ENCODE results near the gene KLB.

Gene KLB

DNA sequence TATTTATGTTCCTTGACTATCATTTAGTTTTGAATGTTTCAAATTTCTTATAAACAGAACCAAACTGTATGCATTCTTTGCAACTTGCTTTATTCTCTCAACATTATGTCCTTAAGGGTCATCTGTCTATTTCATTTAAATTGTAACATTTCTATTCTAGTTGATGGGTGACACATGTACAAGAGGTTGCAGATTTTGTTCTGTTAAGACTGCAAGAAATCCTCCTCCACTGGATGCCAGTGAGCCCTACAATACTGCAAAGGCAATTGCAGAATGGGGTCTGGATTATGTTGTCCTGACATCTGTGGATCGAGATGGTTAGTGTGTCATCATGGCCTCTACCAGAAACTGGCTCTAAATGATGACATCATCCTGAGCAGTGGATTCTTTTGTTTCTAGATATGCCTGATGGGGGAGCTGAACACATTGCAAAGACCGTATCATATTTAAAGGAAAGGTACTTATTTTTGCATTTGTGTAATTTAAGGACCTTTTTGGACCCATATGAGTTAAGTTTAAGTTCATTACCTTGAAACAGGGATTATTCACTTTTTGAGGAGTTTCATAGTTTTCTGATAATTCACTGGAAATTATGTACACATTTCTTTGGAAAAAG, 58.3 kb downstream of the KLB start:
- DNase-seq (ENCODE audit: low read depth): no peak

DNA sequence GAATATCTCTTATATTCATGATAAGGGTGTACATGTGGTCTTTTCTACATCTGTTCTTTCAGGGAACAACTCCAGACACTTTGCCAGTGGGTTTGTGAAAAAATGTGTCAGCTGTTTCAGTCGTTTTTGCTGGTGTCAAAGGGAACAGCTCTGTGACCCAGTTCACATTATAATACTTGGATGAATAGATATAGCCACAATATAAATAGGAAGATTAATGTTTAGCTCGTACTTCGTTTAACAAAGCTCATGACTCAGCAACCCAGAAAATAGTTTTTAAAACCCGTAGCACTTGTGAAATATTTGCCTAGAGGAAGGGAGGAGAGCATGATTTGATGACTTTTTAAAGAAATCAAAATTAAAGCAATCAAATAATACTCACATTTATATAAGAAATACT, 60.0 kb downstream of the KLB start:
- DNase-seq (ENCODE audit: low read depth): no peak

DNA sequence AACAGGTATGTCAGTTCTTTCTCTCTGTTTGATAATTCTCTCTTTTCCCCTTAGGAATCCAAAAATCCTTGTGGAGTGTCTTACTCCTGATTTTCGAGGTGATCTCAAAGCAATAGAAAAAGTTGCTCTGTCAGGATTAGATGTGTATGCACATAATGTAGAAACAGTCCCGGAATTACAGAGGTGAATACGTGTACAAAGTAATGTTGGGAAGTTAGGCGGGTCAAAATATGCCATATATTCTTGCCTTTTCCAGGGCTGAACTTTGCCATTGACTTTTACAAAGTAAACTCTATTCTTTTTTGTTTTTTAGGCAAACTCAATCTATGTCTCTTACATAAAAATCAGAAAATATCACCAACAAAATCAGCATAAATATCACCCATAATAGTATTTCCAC, 60.7 kb downstream of the KLB start:
- no peak for DNase-seq (ENCODE audit: low read depth)

DNA sequence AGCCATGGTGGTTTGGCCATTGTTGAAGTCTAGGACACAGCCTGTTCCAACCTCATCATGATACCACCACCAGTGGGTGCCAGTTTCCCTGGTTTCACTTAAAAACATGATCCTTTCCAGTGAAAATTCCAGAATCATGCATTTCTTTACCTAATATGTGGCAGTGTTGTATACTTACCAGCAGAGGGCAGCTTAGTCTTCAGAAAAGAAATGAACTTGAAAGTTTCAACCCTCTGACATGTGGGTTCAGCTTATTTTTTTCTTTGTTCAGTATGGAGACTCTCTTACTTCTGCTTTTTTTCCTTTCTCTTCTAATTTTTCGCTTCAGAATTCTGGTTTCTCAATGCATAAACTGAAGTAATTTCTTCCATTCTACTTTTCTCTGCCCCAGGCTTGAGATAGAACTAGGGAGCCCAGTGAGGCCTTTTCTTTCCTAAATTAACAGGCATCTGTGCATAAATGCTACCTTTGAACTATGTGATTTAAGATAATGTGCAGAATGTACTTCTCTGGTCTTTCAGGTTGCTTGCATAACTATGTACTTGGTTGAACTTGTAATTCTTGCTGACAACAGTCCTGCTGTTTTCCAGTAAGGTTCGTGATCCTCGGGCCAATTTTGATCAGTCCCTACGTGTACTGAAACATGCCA, 62.8 kb downstream of the KLB start:
- DNase-seq (ENCODE audit: low read depth): peak; percentile 63

- DNase-seq (ENCODE audit: low read depth): no peak
Measured at GRCh38 chr4:39470402-39470801, 63.7 kb downstream of the KLB start.

GRCh38 chr4:39472396-39472795, 65.7 kb downstream of the KLB start:
- DNase-seq (ENCODE audit: low read depth): no peak

GRCh38 chr4:39476187-39476895, 69.6 kb downstream of the KLB start:
- DNase-seq (ENCODE audit: low read depth): no peak

- no peak for DNase-seq (ENCODE audit: low read depth)
Measured at GRCh38 chr4:39480251-39480650, 73.5 kb downstream of the KLB start.

GRCh38 chr4:39480902-39481695, 74.4 kb downstream of the KLB start:
- no peak for DNase-seq (ENCODE audit: low read depth)

DNA sequence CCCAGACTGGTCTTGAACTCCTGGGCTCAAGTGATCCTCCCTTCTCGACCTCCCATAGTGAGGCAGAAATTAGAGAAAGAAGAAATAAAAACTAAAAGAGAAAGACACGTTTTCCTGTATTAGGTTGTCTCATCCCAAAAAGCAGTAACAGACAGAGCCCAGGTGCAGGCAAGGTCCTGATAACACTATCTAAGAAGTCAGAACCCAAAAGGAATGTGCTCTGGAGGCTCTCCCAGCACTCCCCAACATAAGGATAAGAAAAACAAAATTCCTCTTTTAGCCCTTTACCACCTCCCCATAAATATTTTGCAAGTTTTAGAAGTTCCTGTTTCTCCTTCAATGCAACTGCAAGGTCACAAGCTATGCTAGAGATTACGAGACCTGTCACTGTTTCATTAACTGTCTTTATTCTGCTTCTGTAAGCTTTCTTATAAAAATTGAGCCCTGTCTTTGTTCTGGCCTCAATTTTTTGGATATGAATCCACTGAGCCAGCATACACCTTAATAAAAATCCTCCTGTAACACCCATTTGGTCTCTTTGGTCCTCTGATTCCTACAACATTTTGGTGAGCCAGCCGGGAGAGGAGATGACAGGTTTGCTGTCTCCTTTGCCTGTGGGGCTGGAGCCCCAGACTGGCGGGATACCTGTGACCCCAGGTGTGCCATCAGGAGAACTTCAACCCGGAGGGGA, 78.0 kb downstream of the KLB start:
- no peak for DNase-seq (ENCODE audit: low read depth)

- no peak for DNase-seq (ENCODE audit: low read depth)
Measured at GRCh38 chr4:39486221-39486804, 79.6 kb downstream of the KLB start.

DNA sequence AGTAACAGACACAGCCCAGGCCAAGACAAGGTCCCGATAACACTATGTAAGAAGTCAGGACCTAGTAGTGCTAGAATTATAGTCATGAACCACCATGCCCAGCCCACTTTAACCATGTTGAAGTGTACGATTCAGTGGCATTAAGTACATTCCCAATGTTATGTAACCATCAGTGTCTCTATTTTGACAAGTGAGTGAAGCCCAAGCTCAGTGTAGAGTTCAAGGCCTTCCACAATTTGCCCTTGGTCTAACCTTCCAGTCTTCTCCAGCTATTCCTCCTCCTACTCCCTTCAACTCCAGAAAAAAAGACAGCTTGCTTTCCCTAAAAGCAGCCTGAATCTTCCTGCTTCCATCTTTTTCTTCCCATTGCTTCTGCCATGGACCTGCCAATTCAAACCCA, 83.6 kb downstream of the KLB start:
- no peak for DNase-seq (ENCODE audit: low read depth)

DNA sequence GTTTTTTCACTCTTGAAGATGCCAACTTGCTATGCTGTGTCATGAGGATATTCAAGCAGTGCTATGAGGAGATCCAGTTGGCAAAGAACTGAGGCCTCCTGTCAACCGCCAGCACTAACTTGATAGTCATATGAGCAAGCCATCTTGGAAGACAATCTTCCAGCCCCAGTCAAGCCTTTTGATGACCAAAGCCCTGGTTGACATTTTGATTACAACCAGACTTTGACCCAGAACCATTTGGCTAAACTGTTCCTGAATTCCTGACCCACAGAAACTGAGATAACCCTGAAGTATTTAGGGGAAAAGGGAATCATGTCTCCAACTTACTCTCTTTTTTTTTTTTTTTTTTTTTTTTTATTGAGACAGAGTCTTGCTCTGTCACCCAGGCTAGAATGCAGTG, 87.6 kb downstream of the KLB start:
- DNase-seq (ENCODE audit: low read depth): no peak

DNA sequence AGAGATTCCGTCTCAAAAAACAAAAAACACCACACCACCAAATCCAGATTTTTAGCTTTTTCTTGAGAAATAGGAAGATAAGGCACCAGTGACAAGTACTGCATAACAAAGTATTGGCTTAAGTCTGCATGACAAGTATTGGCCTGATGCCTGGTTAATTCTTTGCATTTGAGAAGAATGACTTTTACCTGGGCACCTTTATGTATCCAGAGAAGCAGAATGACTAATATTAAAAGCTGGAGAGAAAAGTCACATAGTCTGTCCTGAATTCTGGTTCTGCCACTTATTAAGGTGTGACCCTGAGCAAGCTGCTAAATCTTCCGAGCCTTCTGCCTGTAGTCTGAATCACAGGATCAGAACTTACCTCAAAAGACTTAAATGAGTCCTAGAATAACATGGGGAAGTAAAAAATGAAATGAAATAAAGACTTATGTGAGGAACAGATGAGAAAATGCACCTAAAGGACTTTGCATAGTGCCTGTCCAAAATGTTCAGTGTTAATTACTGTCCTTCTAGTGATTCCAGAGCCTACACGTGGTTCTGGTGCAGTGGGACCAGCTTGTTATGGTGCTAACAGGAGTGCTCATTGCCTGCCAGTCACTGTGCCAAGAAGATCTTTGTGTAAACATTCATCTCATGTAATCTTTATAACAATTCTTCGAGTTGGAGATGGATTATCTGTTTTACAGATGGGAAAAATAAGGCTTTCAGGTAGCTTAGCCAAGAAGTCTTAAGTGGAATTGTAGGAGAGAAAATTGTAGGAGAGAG, 88.9 kb downstream of the KLB start:
- DNase-seq (ENCODE audit: low read depth): no peak

DNA sequence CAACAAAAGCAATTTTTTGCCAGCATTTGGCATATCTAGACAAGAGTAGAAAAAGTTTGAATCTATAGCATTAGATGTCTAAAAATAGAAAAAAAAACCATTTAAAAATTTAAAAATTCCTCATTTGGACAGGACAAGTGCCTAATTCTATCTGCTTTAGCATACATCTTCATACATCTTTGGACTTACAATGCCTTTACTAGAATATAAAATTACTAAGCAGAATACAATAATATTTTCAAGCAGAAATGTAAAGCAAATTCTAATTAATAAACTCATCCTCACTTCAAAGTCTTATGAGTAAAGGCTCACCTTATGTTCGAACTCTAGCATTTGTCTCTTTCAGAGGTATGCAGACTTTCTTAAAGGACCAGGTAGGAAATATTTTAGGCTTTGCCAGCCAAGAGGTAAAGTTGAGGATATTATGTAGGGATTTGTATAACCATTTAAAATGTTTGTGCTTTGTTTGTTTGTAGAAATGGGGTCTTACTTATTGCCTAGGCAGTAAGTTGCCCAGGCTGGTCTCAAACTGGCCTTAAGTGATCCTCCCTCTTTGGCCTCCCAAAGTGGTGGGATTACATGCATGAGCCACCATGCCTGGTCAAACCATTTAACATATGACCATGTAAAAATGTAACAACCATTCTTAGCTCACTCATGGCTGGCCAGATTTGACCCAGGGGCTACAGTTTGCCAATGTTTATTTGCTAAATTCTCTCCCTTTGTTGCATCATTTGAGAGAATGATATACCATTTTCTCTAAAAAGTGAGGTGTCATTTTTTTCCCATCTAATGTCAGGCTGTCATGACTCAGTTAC, 91.4 kb downstream of the KLB start:
- DNase-seq (ENCODE audit: low read depth): no peak

DNA sequence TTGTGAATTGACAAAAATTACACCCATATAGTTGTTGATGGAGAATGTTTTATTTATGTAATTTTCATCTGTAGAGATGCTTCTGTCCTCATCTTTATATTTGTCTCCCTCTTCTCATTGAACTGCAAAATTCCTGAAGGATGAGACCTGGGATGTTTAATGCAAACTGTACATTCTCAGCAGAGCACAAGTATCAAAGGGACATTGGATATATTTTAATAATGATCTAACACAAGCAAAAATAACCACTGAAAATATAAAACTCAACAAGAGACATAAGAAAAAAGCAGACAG, 91.9 kb downstream of the KLB start:
- no peak for DNase-seq (ENCODE audit: low read depth)
